GM19372 (cell line): ENCODE measurements around the gene PARD6G.
"Not testable (repeated sequence)": the region's sequence is repeated elsewhere in the genome, so short reads cannot be mapped to it uniquely, and the experiment has no call there.

Experiments
- ATAC-seq: cut with Tn5 transposase; IDR thresholded peaks from one replicate; pipeline ENCODE4 v1.9.1; 2021; ENCODE audit warnings: mild to moderate bottlenecking, low read depth, moderate library complexity; ENCODE audit not compliant: unreplicated experiment

PARD6G gene

GRCh38 chr18:80176334-80177073 lies 70.8 kb downstream of the PARD6G start:
- no peak for ATAC-seq

DNA sequence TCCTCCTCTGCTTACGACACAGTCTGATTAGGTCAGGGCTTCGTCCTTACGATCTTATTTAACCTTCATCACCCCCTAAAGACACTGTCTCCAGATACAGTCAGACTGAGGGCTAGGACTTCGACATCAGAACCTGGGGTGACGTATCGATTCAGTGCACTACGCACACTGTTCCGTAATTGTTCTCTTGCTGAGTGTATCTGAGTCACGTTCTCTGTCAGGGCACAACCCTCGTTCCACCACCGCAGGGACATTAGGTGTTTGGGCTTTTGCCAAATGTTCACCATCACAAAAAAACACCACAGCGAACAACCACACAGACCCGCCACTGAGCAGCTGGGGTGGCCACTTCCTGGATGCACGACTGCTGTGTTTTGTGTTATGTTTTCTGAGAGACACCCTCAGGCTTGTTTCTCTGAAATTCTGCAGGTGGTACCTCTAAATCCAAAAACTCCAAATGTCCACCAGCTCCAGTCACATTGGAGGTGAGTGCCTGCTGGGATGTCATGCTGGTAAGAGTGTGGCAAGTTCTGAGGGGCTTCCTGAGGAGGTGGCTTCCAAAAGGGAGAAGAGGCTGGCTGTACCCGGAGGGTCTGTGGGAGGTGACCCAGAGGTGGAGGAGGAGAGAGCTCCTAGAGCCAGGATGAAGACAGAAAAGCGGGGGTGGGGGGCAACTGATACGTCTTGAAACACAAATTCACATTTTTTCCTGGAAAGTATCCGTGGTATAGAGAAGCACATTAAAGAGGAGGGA lies 71.7 kb downstream of the PARD6G start:
- ATAC-seq: no peak

GRCh38 chr18:80173060-80173459 lies 74.3 kb downstream of the PARD6G start:
- ATAC-seq: no peak

DNA sequence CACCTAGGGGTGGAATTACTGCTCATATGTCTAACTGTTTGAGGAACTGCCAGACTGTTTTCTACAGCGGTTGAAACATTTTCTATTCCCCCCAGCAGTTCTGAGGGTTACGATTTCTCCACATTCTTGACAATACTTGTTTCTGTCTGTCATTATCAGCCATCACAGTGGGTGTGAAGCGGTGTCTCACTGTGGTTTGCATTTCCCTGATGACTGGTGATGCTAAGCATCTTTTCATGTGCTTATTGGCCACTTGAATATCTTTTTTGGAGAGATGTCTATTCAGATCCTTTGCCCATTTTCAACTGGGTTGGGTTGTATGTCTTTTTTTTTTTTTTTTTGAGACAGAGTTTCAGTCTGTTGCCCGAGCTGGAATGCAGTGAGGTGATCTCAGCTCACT lies 75.3 kb downstream of the PARD6G start:
- ATAC-seq: no peak

GRCh38 chr18:80171054-80171872 lies 76.1 kb downstream of the PARD6G start:
- no peak for ATAC-seq

DNA sequence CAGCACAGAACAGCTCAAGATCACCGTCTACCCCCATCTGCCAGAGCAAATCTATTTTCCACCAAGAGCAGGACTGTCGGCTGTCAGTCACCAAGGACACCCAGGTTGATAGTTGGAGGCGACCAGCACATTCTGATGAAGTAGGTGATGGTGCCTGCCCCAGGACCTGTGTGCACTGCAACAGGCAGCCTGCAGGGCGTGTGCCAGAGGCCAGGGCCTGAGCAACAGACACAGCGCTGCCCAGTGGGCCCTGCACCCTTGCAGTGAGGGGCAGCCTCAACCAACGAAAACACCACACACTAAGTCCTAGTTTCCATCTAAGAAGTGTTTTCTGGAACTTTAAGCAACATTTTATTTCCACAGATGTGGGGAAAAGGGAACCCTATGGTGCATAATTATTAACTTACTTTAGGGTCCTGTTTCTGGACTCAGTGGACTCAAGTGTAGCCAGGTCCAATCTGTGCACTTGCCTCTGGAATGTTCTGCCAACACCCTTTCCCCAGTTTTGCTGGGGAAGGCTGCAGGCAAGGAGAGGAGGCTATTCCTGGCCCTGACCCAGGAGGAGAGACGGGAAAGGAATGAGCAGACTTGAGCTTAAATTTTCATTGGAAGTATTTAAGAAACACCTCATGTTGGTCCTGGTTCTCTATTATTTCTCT lies 76.8 kb downstream of the PARD6G start:
- no peak for ATAC-seq

GRCh38 chr18:80169607-80170006 lies 77.7 kb downstream of the PARD6G start:
- ATAC-seq: no peak

DNA sequence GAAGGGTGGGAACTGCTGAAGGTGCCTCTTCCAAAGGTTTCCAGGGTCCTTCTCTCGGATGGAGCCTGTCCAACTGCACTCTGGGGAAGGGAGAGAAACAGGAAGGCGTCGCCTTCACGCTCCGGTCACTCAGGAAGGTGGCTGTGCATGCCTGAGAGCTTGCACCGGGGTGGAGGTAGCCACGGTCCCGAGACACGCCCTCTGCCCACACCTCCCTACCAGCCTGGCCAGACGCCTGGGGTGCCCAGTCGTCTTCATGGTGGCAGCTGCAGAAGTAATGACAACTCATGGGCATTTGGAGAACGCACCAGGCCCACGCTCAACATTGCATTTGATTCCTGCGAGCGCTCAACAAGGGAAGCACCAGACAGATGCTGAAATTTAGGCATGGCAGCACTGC lies 78.3 kb downstream of the PARD6G start:
- no peak for ATAC-seq

GRCh38 chr18:80168346-80168745 lies 79.0 kb downstream of the PARD6G start:
- ATAC-seq: no peak

DNA sequence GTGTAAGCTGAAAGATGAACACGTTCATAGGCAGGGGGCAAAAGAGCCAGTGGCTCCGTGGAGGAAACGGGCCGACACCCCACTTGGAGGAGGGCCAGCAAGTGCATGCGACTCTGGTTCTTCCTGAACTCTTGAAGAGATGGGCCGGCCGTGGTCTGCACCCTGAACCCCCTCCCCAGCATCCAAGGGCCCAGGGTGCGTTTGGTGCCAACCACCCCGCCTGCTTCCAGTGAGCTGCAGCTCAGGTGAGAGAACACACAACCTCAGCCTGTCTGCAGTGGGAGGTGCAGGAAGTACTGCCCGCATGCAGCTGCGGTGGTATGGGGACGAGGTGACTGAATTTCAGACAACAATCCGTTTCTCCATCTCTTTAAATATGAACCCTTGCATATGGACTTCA lies 79.4 kb downstream of the PARD6G start:
- ATAC-seq: no peak

DNA sequence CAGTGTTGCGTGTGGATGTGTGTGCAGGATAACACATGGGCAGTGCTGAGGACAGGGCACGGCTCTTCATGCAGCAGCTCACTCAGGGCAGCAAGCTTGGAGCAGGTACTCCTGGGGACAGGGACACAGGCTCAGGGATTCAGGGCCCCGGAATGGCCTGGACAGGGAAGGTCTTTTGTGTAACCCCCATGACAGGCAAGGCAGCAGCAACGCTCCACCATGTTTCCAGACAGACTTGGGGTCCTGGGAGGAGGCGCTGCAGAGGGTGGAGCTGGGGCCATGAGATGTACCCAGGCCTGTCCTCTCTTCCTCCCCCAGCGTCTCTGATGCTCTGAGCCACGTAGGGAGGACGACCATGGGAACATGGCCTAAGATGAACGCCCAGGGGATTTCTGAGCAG lies 80.0 kb downstream of the PARD6G start:
- ATAC-seq: no peak

GRCh38 chr18:80166725-80167124 lies 80.6 kb downstream of the PARD6G start:
- ATAC-seq: no peak

GRCh38 chr18:80166240-80166639 lies 81.1 kb downstream of the PARD6G start:
- no peak for ATAC-seq

GRCh38 chr18:80164727-80165355 lies 82.5 kb downstream of the PARD6G start:
- not testable (repeated sequence) for ATAC-seq

- no peak for ATAC-seq
These were observed 84.1 kb downstream of the PARD6G start for GRCh38 chr18:80163183-80163582.

DNA sequence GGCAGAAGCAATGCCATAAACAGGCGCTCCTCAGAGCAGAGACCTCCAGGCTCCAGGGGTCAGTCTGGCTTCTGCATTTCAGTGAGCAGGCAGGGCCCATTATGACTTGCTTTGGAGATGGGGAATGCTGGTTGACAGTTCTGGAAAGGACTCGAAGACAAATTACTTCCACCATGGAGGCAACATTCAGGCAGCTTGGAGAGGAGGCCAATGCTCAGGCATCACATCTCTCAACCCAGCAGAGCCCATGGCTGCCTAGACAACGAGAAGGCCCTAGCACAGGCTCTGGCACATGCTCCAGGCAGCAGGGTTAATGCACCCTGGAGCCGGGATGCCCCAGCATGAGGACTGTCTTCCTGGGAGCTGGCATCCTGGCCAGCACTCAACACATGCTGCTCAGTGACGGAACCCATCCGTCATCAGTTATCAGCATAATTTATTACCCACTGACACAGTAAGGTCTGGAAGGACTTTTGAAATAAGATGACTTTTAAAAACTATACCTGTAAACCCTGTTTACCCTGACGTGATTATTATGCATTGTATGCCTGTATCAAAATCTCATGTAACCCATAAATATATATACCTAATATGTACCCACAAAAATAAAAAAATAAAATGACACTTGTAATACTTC lies 85.4 kb downstream of the PARD6G start:
- ATAC-seq: no peak

- ATAC-seq: no peak
These were observed 87.3 kb downstream of the PARD6G start for GRCh38 chr18:80159713-80160636.

- ATAC-seq: no peak
These were observed 88.9 kb downstream of the PARD6G start for GRCh38 chr18:80158365-80158764.
